ENCODE measurements around the gene ENPP6.
A peak's percentile ranks its signal among the peaks of the same experiment; 100 is the strongest.

- peak; percentile 94 for TF ChIP-seq CTCF (IDR thresholded peaks at IDR 0.05; ENCODE audit: low read length)
- TF ChIP-seq EZH2phosphoT487 (IDR thresholded peaks at IDR 0.05; ENCODE audit: low read length): no peak
Measured at GRCh38 chr4:184100297-184100885, 117.3 kb downstream of the ENPP6 start.
